Stimulated activated naive CD8-positive, alpha-beta T cell treated with anti-CD3 and anti-CD28 coated beads, Interleukin-15, Interleukin-2, amounts not matched to agents 100 ng/mL and 50 ng/mL, for 24 hours (primary cell): ENCODE measurements around the gene LRRC56.
"Not testable (repeated sequence)": the region's sequence is repeated elsewhere in the genome, so short reads cannot be mapped to it uniquely, and the experiment has no call there.

Source experiments
- H3K27ac Mint-ChIP-seq: one replicate; pipeline ENCODE4 v1.8.0; 2021; ENCODE audit warnings: mild to moderate bottlenecking, mixed read lengths
- H3K27me3 Mint-ChIP-seq: one replicate; pipeline ENCODE4 v1.8.0; 2021; ENCODE audit warnings: mixed read lengths
- H3K36me3 Mint-ChIP-seq: one replicate; pipeline ENCODE4 v1.8.0; 2021; ENCODE audit warnings: low read depth, mixed read lengths
- H3K4me1 Mint-ChIP-seq: one replicate; pipeline ENCODE4 v1.8.0; 2021; ENCODE audit warnings: low read depth, mixed read lengths
- H3K4me3 Mint-ChIP-seq: one replicate; pipeline ENCODE4 v1.8.0; 2021; ENCODE audit warnings: mild to moderate bottlenecking, mixed read lengths
- H3K9me3 Mint-ChIP-seq: one replicate; pipeline ENCODE4 v1.8.0; 2021; ENCODE audit warnings: mixed read lengths

LRRC56 gene

GRCh38 chr11:507727-508515, 29.4 kb upstream of the LRRC56 start:
- H3K36me3 Mint-ChIP-seq: peaks cover 30% of the 10 kb centered on the region

GRCh38 chr11:508956-509355, 28.4 kb upstream of the LRRC56 start:
- H3K27ac Mint-ChIP-seq: no peak overlapping the region

More at GRCh38 chr11:507727-508515, 29.4 kb upstream of the LRRC56 start:
- Mint-ChIP-seq H3K4me3 (peak overlapping the region; percentile 97), H3K27ac (peak overlapping the region; percentile 75), H3K4me1 (peaks cover 34% of the 10 kb centered on the region), H3K9me3 (no peaks in the 10 kb centered on the region), H3K27me3 (no peaks in the 10 kb centered on the region)

GRCh38 chr11:512761-513595, 24.3 kb upstream of the LRRC56 start:
- H3K4me3 Mint-ChIP-seq: no peak overlapping the region
- no peaks in the 10 kb centered on the region for H3K9me3 Mint-ChIP-seq
- peaks cover 4% of the 10 kb centered on the region for H3K4me1 Mint-ChIP-seq
- H3K27me3 Mint-ChIP-seq: no peaks in the 10 kb centered on the region
- peaks cover 49% of the 10 kb centered on the region for H3K36me3 Mint-ChIP-seq
- H3K27ac Mint-ChIP-seq: no peak overlapping the region

More at GRCh38 chr11:508956-509355, 28.4 kb upstream of the LRRC56 start:
- peaks cover 26% of the 10 kb centered on the region for H3K4me1 Mint-ChIP-seq
- H3K9me3 Mint-ChIP-seq: no peaks in the 10 kb centered on the region
- H3K36me3 Mint-ChIP-seq: peaks cover 37% of the 10 kb centered on the region
- H3K4me3 Mint-ChIP-seq: no peak overlapping the region
- no peaks in the 10 kb centered on the region for H3K27me3 Mint-ChIP-seq

DNA sequence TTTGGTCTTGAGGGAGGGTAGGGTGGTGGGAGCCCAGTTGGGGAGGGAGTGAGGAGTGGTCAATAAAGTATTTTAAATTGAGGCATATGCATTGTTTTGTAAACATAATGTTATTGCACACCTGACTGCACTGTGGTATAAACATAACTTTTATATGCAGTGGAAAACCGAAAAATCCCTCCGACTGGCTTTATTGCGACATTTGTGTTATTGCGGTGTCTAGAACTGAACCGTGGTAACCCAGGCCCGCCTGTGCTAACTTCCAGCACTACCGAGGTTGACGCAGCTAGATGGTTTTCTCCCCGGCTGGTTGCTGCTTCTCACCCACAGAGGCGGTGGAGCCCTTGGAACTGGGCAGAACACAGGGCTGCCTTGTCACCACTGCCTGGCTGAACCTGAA, 22.7 kb upstream of the LRRC56 start:
- peaks cover 4% of the 10 kb centered on the region for H3K4me1 Mint-ChIP-seq
- H3K27me3 Mint-ChIP-seq: no peaks in the 10 kb centered on the region
- H3K36me3 Mint-ChIP-seq: peaks cover 46% of the 10 kb centered on the region
- H3K4me3 Mint-ChIP-seq: no peak overlapping the region
- H3K27ac Mint-ChIP-seq: no peak overlapping the region
- no peaks in the 10 kb centered on the region for H3K9me3 Mint-ChIP-seq

DNA sequence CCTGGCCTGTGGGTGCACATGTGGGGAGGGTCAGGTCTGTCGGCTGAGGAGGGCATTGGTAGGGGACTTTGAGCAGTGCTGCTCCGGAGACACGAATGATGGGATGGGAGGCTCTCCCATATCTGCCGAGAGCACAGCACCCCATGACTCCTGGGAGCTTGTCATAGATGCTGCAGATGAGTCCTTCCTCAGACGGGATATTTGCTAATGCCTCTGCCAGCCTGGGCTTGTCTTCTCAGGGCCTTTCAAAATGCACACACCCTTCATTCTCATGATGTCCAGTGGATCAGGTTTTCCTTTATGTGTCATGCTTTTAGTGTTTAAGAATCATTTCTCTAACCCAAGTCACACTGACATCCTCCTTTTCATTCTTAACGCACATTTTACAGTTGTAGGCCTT, 22.2 kb upstream of the LRRC56 start:
- Mint-ChIP-seq H3K9me3 (no peaks in the 10 kb centered on the region), H3K27me3 (no peaks in the 10 kb centered on the region), H3K4me3 (no peak overlapping the region), H3K36me3 (peaks cover 40% of the 10 kb centered on the region), H3K4me1 (peaks cover 4% of the 10 kb centered on the region), H3K27ac (no peak overlapping the region)

DNA sequence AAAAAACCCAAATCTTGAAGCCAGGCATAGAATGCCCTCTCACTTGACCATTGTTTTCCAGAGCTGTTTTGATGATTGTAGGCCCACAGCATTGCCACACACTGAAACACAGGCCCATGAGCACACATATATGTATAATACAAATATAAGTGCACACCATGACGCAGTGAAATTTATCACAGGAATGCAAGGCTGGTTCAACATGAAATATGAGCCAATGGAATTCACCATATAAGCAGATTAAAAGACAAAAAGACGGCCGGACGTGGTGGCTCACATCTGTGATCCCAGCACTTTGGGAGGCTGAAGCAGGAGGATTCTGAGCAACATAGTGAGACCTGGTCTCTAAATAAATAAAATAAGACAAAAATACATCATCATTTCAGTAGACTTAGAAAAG, 20.9 kb upstream of the LRRC56 start:
- Mint-ChIP-seq H3K36me3 (peaks cover 36% of the 10 kb centered on the region), H3K4me3 (no peak overlapping the region), H3K4me1 (peaks cover 4% of the 10 kb centered on the region), H3K27me3 (no peaks in the 10 kb centered on the region), H3K27ac (no peak overlapping the region), H3K9me3 (no peaks in the 10 kb centered on the region)

- not testable (repeated sequence) for H3K27ac Mint-ChIP-seq, H3K4me1 Mint-ChIP-seq, H3K4me3 Mint-ChIP-seq, H3K27me3 Mint-ChIP-seq, H3K9me3 Mint-ChIP-seq
- peaks cover 32% of the 10 kb centered on the region for H3K36me3 Mint-ChIP-seq
Observed at GRCh38 chr11:516918-517685, 20.2 kb upstream of the LRRC56 start.

- Mint-ChIP-seq H3K4me1 (peaks cover 4% of the 10 kb centered on the region), H3K36me3 (peaks cover 22% of the 10 kb centered on the region), H3K9me3 (no peaks in the 10 kb centered on the region), H3K27ac (peak overlapping the region; percentile 75), H3K27me3 (no peaks in the 10 kb centered on the region), H3K4me3 (peak overlapping the region; percentile 73)
Observed at GRCh38 chr11:518463-519202, 18.7 kb upstream of the LRRC56 start.

- no peaks in the 10 kb centered on the region for H3K27me3 Mint-ChIP-seq
- H3K9me3 Mint-ChIP-seq: no peaks in the 10 kb centered on the region
- H3K27ac Mint-ChIP-seq: peak overlapping the region; percentile 36
- peaks cover 8% of the 10 kb centered on the region for H3K36me3 Mint-ChIP-seq
- H3K4me3 Mint-ChIP-seq: no peak overlapping the region
- peaks cover 4% of the 10 kb centered on the region for H3K4me1 Mint-ChIP-seq
Observed at GRCh38 chr11:520428-521176, 16.7 kb upstream of the LRRC56 start.

- Mint-ChIP-seq H3K9me3 (no peaks in the 10 kb centered on the region), H3K27ac (no peak overlapping the region), H3K4me3 (no peak overlapping the region), H3K27me3 (no peaks in the 10 kb centered on the region), H3K36me3 (peaks cover 4% of the 10 kb centered on the region), H3K4me1 (peaks cover 4% of the 10 kb centered on the region)
Observed at GRCh38 chr11:521177-521688, 16.1 kb upstream of the LRRC56 start.

- no peaks in the 10 kb centered on the region for H3K27me3 Mint-ChIP-seq
- no peaks in the 10 kb centered on the region for H3K9me3 Mint-ChIP-seq
- H3K36me3 Mint-ChIP-seq: no peaks in the 10 kb centered on the region
- H3K27ac Mint-ChIP-seq: no peak overlapping the region
- no peaks in the 10 kb centered on the region for H3K4me1 Mint-ChIP-seq
- no peak overlapping the region for H3K4me3 Mint-ChIP-seq
Observed at GRCh38 chr11:526192-526591, 11.1 kb upstream of the LRRC56 start.

GRCh38 chr11:528166-528814, 9.0 kb upstream of the LRRC56 start:
- Mint-ChIP-seq H3K4me1 (no peaks in the 10 kb centered on the region), H3K27me3 (no peaks in the 10 kb centered on the region), H3K4me3 (no peak overlapping the region), H3K9me3 (no peaks in the 10 kb centered on the region), H3K27ac (no peak overlapping the region), H3K36me3 (peaks cover 8% of the 10 kb centered on the region)
